Upper lobe of left lung (tissue), 6 donors: ENCODE data around the gene TRIM14. TPM values are rescaled to one million over a fixed set of nuclear protein-coding genes. Genes with fewer than 3 reads are reported as not detected.

Source experiments
- ATAC-seq, 2 donors: fragments of 200-7000 bp; cut with Tn5 transposase; one replicate each; pipeline ENCODE4 v1.9.1; 2022; ENCODE audit warnings: mild to moderate bottlenecking in 2 of 2, moderate library complexity in 2 of 2; ENCODE audit not compliant: low FRiP score in 2 of 2
- DNase-seq, 2 donors: peaks; one replicate each; pipeline ENCODE4 v3.0.0-alpha.2; 2019 to 2020
- H3K27ac ChIP-seq, 4 donors: fragments of 200-600 bp; sonication (generic); one replicate each; pipeline ENCODE4 v1.5.1; 2016 to 2019
- H3K27me3 ChIP-seq, 4 donors: fragments of 200-600 bp; sonication (generic); one replicate each; pipeline ENCODE4 v1.5.1; 2017 to 2019
- H3K36me3 ChIP-seq, 4 donors: fragments of 200-600 bp; sonication (generic); one replicate each; pipeline ENCODE4 v1.5.1; 2016 to 2019
- H3K4me1 ChIP-seq, 4 donors: fragments of 200-600 bp; sonication (generic); one replicate each; pipeline ENCODE4 v1.5.1; 2018 to 2019
- H3K4me3 ChIP-seq, 4 donors: fragments of 200-600 bp; sonication (generic); one replicate each; pipeline ENCODE4 v1.5.1; 2017 to 2019; ENCODE audit warnings: mild to moderate bottlenecking in 2 of 4, moderate library complexity in 1 of 4
- H3K9me3 ChIP-seq, 4 donors: fragments of 200-600 bp; sonication (generic); one replicate each; pipeline ENCODE4 v1.5.1; 2018 to 2019
- EP300 ChIP-seq, 4 donors: sonication (generic); formaldehyde crosslinking; IDR thresholded peaks; one replicate each; pipeline ENCODE4 v1.5.1; 2017; ENCODE audit warnings: antibody characterized with exemption in 4 of 4, control low read depth in 2 of 4
- POLR2A ChIP-seq, 4 donors: fragments of 450-650 bp; IDR thresholded peaks; one replicate each; pipeline ENCODE4 v1.5.1; 2016 to 2017; ENCODE audit warnings: antibody characterized with exemption in 4 of 4, mild to moderate bottlenecking in 2 of 4
- POLR2AphosphoS5 ChIP-seq, 2 donors: sonication (generic); formaldehyde crosslinking; IDR thresholded peaks; one replicate each; pipeline ENCODE4 v1.5.1; 2017; ENCODE audit warnings: antibody characterized with exemption in 2 of 2
- WGBS, 2 donors: methylation state at CpG; one replicate each; pipeline ENCODE4 v1.1.5; 2017 to 2018; 5-methylcytosine and 5-hydroxymethylcytosine counted together
- total RNA-seq, 6 donors: library from RNA; depleted of rRNA in 4 of 6; stranded (reverse); fragments of >200 nt in 4 of 6; gene quantifications; one replicate each; pipeline versions ENCODE4 v1.1.0 to v1.2.1, GENCODE V29; 2016 to 2021
- TF ChIP-seq, protein P1 (sequence below), 6 experiments: fragments of 450-650 bp in 4 of 6; fragments of 200-600 bp in 2 of 6; sonication (generic) in 2 of 6; IDR thresholded peaks; one replicate each; pipeline ENCODE4 v1.5.1; 2016 to 2019; ENCODE audit warnings: antibody characterized with exemption in 6 of 6
- donor health status: DM: no; HTN: no; CAD: no; lungs with moderate emphysema.
- donor health status: DM: no; HTN: yes; CAD: no; lungs with severe emphysema.

The TRIM14 gene
- total RNA-seq, 6 donors from 2014 or later = 28.6 to 52.1 (median 46.2) TPM

GRCh38 chr9:98045234-98046179, 73.5 kb downstream of the TRIM14 start:
- TF ChIP-seq EP300 (IDR thresholded peaks at IDR 0.05) (no peak), POLR2A (IDR thresholded peaks at IDR 0.05) (no peak), POLR2AphosphoS5 (IDR thresholded peaks at IDR 0.05) (peak in 1 of 2 donors; percentile 24)
- TF ChIP-seq, protein P1, sequence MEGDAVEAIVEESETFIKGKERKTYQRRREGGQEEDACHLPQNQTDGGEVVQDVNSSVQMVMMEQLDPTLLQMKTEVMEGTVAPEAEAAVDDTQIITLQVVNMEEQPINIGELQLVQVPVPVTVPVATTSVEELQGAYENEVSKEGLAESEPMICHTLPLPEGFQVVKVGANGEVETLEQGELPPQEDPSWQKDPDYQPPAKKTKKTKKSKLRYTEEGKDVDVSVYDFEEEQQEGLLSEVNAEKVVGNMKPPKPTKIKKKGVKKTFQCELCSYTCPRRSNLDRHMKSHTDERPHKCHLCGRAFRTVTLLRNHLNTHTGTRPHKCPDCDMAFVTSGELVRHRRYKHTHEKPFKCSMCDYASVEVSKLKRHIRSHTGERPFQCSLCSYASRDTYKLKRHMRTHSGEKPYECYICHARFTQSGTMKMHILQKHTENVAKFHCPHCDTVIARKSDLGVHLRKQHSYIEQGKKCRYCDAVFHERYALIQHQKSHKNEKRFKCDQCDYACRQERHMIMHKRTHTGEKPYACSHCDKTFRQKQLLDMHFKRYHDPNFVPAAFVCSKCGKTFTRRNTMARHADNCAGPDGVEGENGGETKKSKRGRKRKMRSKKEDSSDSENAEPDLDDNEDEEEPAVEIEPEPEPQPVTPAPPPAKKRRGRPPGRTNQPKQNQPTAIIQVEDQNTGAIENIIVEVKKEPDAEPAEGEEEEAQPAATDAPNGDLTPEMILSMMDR (IDR thresholded peaks at IDR 0.05) = no peak
- WGBS, 2 donors = 66 to 68% methylated on average over 6 of the region's 6 CpGs
- H3K27ac ChIP-seq = peak overlapping the region in 2 of 4 donors; percentile 26 to 36
- no peaks in the 10 kb centered on the region for H3K36me3 ChIP-seq
- H3K4me1 ChIP-seq = no peaks in the 10 kb centered on the region
- ATAC-seq = peak in 1 of 2 donors; percentile 69
- no peak for DNase-seq
- H3K4me3 ChIP-seq = peak overlapping the region in 2 of 4 donors; percentile 11 to 17
- H3K27me3 ChIP-seq = no peaks in the 10 kb centered on the region
- H3K9me3 ChIP-seq = no peaks in the 10 kb centered on the region

- 68 to 93% methylated on average over 5 of the region's 5 CpGs for WGBS, 2 donors
- TF ChIP-seq POLR2AphosphoS5 (IDR thresholded peaks at IDR 0.05) = no peak
- TF ChIP-seq POLR2A (IDR thresholded peaks at IDR 0.05) = no peak
- TF ChIP-seq, protein P1 (IDR thresholded peaks at IDR 0.05) = no peak
- TF ChIP-seq EP300 (IDR thresholded peaks at IDR 0.05) = no peak
- ATAC-seq (no peak), DNase-seq (no peak)
- H3K27ac ChIP-seq = no peak overlapping the region
- H3K9me3 ChIP-seq = no peaks in the 10 kb centered on the region
- H3K4me3 ChIP-seq = no peak overlapping the region
- H3K36me3 ChIP-seq = no peaks in the 10 kb centered on the region
- no peaks in the 10 kb centered on the region for H3K4me1 ChIP-seq
- H3K27me3 ChIP-seq = no peaks in the 10 kb centered on the region
Observed at GRCh38 chr9:98043915-98044314, 75.1 kb downstream of the TRIM14 start.

GRCh38 chr9:98040212-98040611, 78.8 kb downstream of the TRIM14 start:
- 93 to 95% methylated on average over 6 of the region's 6 CpGs for WGBS, 2 donors

DNA sequence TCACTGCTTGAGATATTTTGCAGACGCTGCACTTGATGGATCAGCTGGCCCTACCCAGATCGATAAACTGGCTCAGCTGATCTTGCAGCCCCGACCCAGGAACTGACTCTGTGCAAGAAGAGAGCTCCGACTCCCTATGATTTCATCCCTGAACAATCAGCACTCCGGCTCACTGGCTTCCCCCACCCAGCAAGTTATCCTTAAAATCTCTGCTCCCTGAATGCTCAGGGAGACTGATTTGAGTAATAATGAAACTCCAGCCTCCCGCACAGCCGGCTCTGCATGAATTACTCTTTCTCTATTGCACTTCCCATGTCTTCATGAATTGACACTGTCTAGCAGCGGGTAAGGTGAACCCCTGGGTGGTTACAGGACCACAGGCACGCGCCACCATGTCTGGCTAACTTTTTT, 79.4 kb downstream of the TRIM14 start:
- 84 to 86% methylated on average over 10 of the region's 10 CpGs for WGBS, 2 donors
- Histone ChIP-seq H3K4me1 (peaks cover 8 to 17% (median 10%) of the 10 kb centered on the region in 4 donors), H3K27me3 (no peaks in the 10 kb centered on the region), H3K9me3 (no peaks in the 10 kb centered on the region), H3K4me3 (no peak overlapping the region), H3K27ac (no peak overlapping the region), H3K36me3 (no peaks in the 10 kb centered on the region)
- ATAC-seq (no peak), DNase-seq (no peak)
- TF ChIP-seq POLR2AphosphoS5 (IDR thresholded peaks at IDR 0.05) = no peak
- TF ChIP-seq, protein P1 (IDR thresholded peaks at IDR 0.05) = no peak
- TF ChIP-seq EP300 (IDR thresholded peaks at IDR 0.05) = no peak
- no peak for TF ChIP-seq POLR2A (IDR thresholded peaks at IDR 0.05)

More at GRCh38 chr9:98040212-98040611, 78.8 kb downstream of the TRIM14 start:
- no peak for TF ChIP-seq POLR2A (IDR thresholded peaks at IDR 0.05)
- no peak for TF ChIP-seq EP300 (IDR thresholded peaks at IDR 0.05)
- no peak for TF ChIP-seq POLR2AphosphoS5 (IDR thresholded peaks at IDR 0.05)
- TF ChIP-seq, protein P1 (IDR thresholded peaks at IDR 0.05) = no peak
- Histone ChIP-seq H3K27me3 (no peaks in the 10 kb centered on the region), H3K4me1 (peaks cover 2 to 14% (median 9%) of the 10 kb centered on the region in 4 donors), H3K36me3 (no peaks in the 10 kb centered on the region), H3K9me3 (no peaks in the 10 kb centered on the region), H3K27ac (no peak overlapping the region), H3K4me3 (no peak overlapping the region)
- DNase-seq (no peak), ATAC-seq (no peak)
